Measurements from ENCODE around the gene TMUB2. TPM values are rescaled to one million over a fixed set of nuclear protein-coding genes. Genes with fewer than 3 reads are reported as not detected.
A peak's percentile ranks its signal among the peaks of the same experiment; 100 is the strongest.
"Not testable (repeated sequence)": the region's sequence is repeated elsewhere in the genome, so short reads cannot be mapped to it uniquely, and the experiment has no call there.

Gene TMUB2
- total RNA-seq, 2 donors from 2014 or later, result 27.4 to 50.4 TPM

DNA sequence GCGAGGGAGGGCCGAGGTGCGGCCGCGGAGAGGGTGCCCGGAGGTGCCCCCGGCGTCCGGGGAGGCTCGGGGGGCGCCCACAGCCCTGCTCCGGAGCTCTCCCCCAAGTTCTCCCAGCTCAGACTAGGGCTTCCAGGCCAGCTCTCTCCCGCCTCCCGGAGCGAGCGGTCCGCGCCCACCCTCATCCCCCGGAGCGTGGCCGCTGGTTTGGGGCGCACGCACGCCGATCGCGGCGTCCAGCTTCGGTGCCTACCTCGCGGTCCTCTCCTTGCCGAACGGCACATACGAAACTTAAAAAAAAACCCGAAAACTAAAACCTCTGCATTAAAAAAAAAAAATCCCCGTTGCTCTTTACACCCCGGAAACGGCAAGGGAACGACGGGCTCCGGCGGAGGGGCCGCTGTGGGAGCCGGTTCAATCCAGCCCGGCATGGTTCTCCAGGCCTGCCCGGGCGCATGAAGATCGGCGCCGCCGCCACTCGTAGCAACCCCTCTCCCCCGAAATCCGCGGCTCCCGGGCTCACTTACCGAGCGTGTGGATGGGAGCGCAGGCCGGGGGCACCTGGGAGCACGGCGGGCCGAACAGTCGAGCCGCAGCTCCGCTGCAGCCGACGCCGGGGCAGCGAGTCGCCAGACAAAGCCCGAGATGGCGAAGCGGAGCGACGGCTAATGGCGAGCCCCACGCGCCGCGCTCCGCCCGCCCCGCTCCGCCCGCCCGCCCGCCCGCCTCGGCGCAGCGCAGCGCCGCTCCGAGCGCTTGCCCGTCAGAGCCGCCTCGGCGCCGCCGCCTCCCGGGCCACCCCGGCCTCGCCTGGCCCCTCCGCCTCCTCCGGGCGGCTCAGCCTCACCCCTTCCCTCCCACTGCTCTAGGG, 33.7 kb downstream of the TMUB2 start:
- Mint-ChIP-seq H3K27ac (peak overlapping the region; percentile 85 to 94), H3K9me3 (no peaks in the 10 kb centered on the region), H3K36me3 (peaks cover 24% of the 10 kb centered on the region in 2 donors)
- ATAC-seq, result peak; percentile 5 to 23
- peak; percentile 52 to 68 for DNase-seq (ENCODE audit: low spot score in 2 of 2)

DNA sequence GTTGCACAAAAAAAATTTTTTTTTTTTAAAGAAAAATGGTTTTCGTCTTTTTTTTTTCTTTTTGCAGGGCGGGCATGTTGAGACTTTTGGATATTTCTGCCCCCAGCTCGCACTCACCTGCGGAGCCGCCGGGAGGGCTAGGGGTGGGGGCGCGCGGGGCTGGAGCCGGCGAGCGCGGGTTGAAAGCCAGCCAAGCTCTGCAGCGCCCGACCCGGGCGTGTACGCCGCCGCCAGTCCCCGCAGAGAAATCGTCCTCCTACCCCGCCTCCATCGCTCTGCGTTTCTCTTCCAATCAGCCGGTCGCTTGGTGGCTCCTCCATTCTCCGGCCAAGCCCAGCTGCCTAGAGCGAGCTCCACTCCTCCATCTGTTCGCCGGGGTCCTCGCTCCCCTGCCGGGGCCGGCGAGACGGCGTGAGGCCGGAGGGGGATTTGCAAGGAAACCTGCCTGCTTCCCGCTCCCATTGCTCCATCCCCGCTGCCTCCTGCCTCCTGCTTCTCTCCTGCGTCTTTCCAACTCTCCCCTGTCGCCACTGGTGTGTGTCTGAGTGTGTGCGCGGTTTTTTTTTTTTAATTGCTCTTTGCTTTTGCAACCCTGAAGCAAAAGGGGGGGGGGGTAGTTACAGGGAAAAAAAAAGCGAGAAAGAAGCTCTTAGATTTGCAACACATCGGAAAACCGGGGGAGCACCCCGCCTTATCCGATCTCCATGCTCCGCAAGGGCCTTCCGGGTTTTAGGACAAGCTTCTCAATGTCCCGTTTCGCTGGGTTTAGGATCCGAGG, 34.5 kb downstream of the TMUB2 start:
- no peaks in the 10 kb centered on the region for H3K9me3 Mint-ChIP-seq
- peak; percentile 66 to 68 for DNase-seq (ENCODE audit: low spot score in 2 of 2)
- peaks cover 16 to 17% of the 10 kb centered on the region in 2 donors for H3K36me3 Mint-ChIP-seq

DNA sequence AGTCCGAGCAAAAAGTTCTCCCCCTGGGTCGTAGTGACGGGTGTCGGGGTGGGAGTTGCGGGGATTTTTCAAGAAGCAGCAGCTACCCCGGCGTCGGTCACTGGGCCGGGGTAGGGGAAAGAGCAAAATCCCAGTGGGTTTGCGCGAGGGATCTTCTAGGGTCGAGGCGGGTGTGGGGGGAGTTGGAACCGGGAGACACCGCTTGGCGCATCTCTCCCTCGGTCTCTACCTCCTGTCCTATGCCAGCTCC, 35.0 kb downstream of the TMUB2 start:
- H3K36me3 Mint-ChIP-seq, result peaks cover 11 to 12% of the 10 kb centered on the region in 2 donors
- no peaks in the 10 kb centered on the region for H3K9me3 Mint-ChIP-seq
- DNase-seq (ENCODE audit: low spot score in 2 of 2), result peak in 1 of 2 donors; percentile 34
- no peak for ATAC-seq
- peak overlapping the region; percentile 85 to 92 for H3K27ac Mint-ChIP-seq

More for the DNA sequence above, 34.5 kb downstream of the TMUB2 start:
- ATAC-seq, result peak; percentile 38 to 49
- H3K27ac Mint-ChIP-seq, result peak overlapping the region; percentile 85 to 92

GRCh38 chr17:44222112-44222869, 35.5 kb downstream of the TMUB2 start:
- DNase-seq (ENCODE audit: low spot score in 2 of 2) (peak in 1 of 2 donors; percentile 54), ATAC-seq (no peak)
- Mint-ChIP-seq H3K27ac (peak overlapping the region; percentile 85 to 92), H3K9me3 (no peaks in the 10 kb centered on the region), H3K36me3 (peaks cover 6 to 7% of the 10 kb centered on the region in 2 donors)

GRCh38 chr17:44223541-44224071, 36.8 kb downstream of the TMUB2 start:
- DNase-seq (ENCODE audit: low spot score in 2 of 2) (no peak), ATAC-seq (no peak)
- H3K36me3 Mint-ChIP-seq, result no peaks in the 10 kb centered on the region
- no peaks in the 10 kb centered on the region for H3K9me3 Mint-ChIP-seq
- H3K27ac Mint-ChIP-seq, result no peak overlapping the region

GRCh38 chr17:44229090-44229489, 42.3 kb downstream of the TMUB2 start:
- Mint-ChIP-seq H3K27ac (no peak overlapping the region), H3K36me3 (no peaks in the 10 kb centered on the region), H3K9me3 (no peaks in the 10 kb centered on the region)
- DNase-seq (ENCODE audit: low spot score in 2 of 2) (no peak), ATAC-seq (no peak)

DNA sequence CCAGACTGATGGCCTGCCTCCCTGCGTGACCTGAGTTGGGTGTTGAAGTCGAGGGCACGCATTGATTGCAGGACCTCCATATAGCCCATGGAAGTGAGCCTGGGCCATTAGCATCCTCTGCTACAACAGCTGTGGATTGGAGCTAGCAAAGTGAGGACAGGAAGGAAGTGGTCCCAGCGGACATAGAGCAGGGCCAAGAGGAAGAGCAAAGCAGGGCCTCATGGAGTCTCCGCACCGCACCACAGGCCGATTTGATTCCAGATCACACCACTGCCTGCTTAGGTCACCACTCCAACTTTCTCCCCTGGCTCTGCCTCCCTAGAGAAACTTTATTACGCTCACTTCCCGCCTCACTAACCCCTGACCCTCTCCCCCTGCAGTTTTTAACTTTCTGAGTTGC, 43.4 kb downstream of the TMUB2 start:
- Mint-ChIP-seq H3K36me3 (no peaks in the 10 kb centered on the region), H3K27ac (peak overlapping the region in 1 of 2 donors; percentile 10), H3K9me3 (no peaks in the 10 kb centered on the region)
- ATAC-seq, result no peak
- no peak for DNase-seq (ENCODE audit: low spot score in 2 of 2)

DNA sequence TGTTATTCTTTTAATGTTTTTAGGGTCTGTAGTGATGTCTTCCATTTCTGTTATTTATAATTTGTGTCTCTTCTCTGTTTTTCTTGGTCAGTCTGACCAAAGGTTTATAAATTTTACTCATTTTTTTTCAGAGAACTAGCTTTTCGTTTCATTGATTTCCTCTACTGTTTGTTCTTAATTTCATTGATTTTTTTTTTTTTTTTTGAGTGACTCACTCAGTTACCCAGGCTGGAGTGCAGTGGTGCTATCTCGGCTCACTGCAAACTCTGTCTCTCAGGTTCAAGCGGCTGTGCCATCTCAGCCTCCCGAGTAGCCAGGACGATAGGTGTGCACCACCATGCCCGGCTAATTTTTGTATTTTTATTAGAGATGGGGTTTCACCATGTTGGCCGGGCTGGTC, 45.3 kb downstream of the TMUB2 start:
- Mint-ChIP-seq H3K27ac (no peak overlapping the region), H3K36me3 (no peaks in the 10 kb centered on the region), H3K9me3 (no peaks in the 10 kb centered on the region)
- DNase-seq (ENCODE audit: low spot score in 2 of 2), result no peak
- no peak for ATAC-seq

DNA sequence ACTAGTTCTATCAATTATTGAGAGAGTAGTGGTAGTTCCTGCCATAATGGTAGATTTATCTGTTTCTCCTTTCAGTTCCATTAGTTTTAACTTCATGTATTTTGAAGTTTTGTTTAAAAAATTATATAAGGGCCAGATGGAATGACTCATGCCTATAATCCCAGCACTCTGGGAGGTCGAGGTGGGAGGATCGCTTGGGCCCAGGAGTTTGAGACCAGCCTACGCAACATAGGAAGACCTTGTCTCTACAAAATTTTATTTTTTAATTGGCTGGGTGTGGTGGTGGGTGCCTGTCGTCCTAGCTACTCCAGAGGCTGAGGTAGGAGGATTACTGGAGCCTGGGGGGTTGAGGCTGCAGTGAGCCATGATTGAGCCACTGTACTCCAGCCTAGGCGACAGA, 46.8 kb downstream of the TMUB2 start:
- Mint-ChIP-seq H3K9me3 (no peaks in the 10 kb centered on the region), H3K36me3 (no peaks in the 10 kb centered on the region), H3K27ac (no peak overlapping the region)
- DNase-seq (ENCODE audit: low spot score in 2 of 2) (no peak), ATAC-seq (no peak)

DNA sequence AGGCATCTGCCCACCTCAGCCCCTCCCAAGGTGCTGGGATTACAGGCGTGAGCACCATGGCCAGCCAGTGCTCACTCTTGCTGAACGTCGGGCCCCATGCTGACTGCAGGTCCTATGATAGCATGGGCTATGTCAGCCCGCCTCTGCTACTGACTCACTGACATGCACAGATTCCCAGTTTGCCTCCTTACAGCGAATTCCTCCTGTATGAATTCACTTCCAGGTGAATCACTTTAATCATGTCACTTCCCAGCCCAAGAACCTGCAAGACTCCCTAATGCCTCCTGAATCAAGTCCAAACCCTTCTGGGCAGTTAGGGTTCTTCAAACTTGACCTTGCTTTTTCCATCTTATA, 48.8 kb downstream of the TMUB2 start:
- H3K9me3 Mint-ChIP-seq, result no peaks in the 10 kb centered on the region
- H3K27ac Mint-ChIP-seq, result no peak overlapping the region
- DNase-seq (ENCODE audit: low spot score in 2 of 2) (no peak), ATAC-seq (no peak)
- no peaks in the 10 kb centered on the region for H3K36me3 Mint-ChIP-seq

DNA sequence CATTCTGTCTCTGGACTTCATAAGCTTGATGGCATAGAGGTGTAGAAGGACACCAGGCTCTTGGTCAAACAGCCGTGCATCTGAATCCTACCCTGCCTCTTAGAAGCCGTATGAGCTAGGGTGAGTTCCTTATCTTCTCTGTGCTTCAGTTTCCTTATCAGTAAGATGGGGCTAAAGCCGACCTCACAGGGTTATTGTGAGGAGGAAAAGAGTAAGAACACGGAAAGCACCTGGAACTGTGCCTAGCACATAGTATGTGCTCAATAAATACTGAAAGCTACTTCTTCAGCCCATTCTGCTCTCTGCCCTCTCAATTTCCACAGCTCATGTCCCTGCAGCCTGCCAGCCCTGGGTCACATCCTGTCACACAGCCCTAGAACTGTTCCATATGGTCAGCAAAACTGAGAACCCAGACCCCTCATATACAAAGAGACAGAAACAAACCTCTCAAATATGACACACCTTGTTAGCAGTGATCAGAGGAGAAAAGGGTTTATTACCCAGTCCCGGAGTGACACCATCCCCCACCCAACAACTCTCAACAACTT, 49.7 kb downstream of the TMUB2 start:
- no peaks in the 10 kb centered on the region for H3K9me3 Mint-ChIP-seq
- ATAC-seq (no peak), DNase-seq (ENCODE audit: low spot score in 2 of 2) (no peak)
- no peak overlapping the region for H3K27ac Mint-ChIP-seq
- H3K36me3 Mint-ChIP-seq, result no peaks in the 10 kb centered on the region

DNA sequence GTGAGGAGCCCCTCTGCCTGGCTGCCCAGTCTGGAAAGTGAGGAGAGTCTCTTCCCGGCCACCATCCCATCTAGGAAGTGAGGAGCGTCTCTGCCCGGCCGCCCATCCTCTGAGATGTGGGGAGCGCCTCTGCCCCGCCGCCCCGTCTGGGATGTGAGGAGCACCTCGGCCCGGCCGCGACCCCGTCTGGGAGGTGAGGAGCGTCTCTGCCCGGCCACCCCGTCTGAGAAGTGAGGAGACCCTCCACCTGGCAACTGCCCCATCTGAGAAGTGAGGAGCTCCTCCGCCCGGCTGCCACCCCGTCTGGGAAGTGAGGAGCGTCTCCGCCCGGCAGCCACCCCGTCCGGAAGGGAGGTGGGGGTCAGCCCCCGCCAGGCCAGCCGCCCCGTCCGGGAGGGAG, 51.1 kb downstream of the TMUB2 start:
- not testable (repeated sequence) for H3K36me3 Mint-ChIP-seq; DNase-seq (ENCODE audit: low spot score in 2 of 2); ATAC-seq; H3K9me3 Mint-ChIP-seq; H3K27ac Mint-ChIP-seq

DNA sequence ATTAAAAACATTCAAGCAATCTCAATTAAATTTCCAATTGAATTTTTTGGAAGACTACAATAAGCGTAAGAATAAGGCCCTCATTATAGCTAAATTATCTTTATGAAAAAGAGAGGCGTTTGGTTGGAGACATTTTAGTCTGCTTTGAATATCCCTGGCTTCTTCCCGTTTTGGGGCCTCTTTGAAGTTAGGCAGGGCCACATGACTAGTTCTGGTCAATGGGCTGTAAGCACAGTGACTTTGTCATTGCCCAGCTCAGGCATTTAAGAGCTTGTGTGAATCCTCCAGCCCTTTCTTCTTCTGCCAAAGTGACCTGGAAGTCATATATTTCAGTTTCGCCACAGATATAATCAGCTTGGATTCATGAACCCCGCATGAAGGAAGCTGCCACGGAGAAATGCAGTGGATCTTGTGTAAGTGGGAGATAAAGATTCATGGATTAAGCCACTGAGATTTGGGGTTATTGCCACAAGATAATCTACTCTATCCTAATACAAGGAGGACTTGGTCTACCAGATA, 54.4 kb downstream of the TMUB2 start:
- no peak for ATAC-seq
- Mint-ChIP-seq H3K27ac (no peak overlapping the region), H3K36me3 (no peaks in the 10 kb centered on the region), H3K9me3 (no peaks in the 10 kb centered on the region)
- DNase-seq (ENCODE audit: low spot score in 2 of 2), result no peak

All from activated naive CD4-positive, alpha-beta T cell treated with anti-CD3 and anti-CD28 coated beads, Interleukin-2, amount 50 U/mL, for 72 hours (primary cell).